A673 (cell line): ENCODE results near the gene C17orf67. TPM values are rescaled to one million over a fixed set of nuclear protein-coding genes. Genes with fewer than 3 reads are reported as not detected.

ENCODE experiments used
- BruUV-seq: library from RNA; stranded (reverse); fragments of 400-500 nt; replicated peaks from 2 replicates; lab custom pipeline; 2021; lab: Mats Ljungman, UMichigan
- CTCF ChIA-PET: fragments of 300-600 bp; sonication (Branson Sonifier 250); formaldehyde crosslinking; loops from one replicate; lab custom pipeline; 2022; ENCODE audit warnings: antibody characterized with exemption; lab: Charles Lee
- POLR2A ChIA-PET: fragments of 300-600 bp; sonication (Branson Sonifier 250); formaldehyde crosslinking; loops from one replicate; lab custom pipeline; 2022; ENCODE audit warnings: antibody characterized with exemption; ENCODE audit not compliant: low non-redundant PET; lab: Charles Lee
- DNase-seq: peaks from one replicate; pipeline ENCODE4 v3.0.0-alpha.2; 2015; ENCODE audit warnings: low spot score
- H3K27ac ChIP-seq: fragments of 200-600 bp; sonication (generic); 2 replicates; pipeline ENCODE4 v1.5.1; 2016; ENCODE audit warnings: mixed run types, low read depth, mild to moderate bottlenecking, mixed read lengths, antibody characterized with exemption, low read length; ENCODE audit not compliant: poor library complexity, severe bottlenecking
- H3K27me3 ChIP-seq: fragments of 200-600 bp; sonication (generic); replicated peaks from 2 replicates; pipeline ENCODE4 v1.6.1; 2017; ENCODE audit warnings: mixed run types, low read depth, mild to moderate bottlenecking, mixed read lengths, antibody characterized with exemption, low read length; ENCODE audit not compliant: insufficient read depth, poor library complexity
- H3K36me3 ChIP-seq: fragments of 200-600 bp; sonication (generic); 2 replicates; pipeline ENCODE4 v1.6.1; 2016; ENCODE audit warnings: mixed run types, mild to moderate bottlenecking, mixed read lengths, antibody characterized with exemption, low read length; ENCODE audit not compliant: insufficient read depth, poor library complexity, severe bottlenecking
- H3K4me1 ChIP-seq: fragments of 200-600 bp; sonication (generic); 2 replicates; pipeline ENCODE4 v1.6.1; 2017; ENCODE audit warnings: mixed run types, mild to moderate bottlenecking, mixed read lengths, antibody characterized with exemption, low read length; ENCODE audit not compliant: insufficient read depth, poor library complexity, severe bottlenecking
- H3K4me3 ChIP-seq: fragments of 200-600 bp; sonication (generic); 2 replicates; pipeline ENCODE4 v1.5.1; 2016; ENCODE audit warnings: low read depth, mixed run types, mild to moderate bottlenecking, mixed read lengths, low read length; ENCODE audit not compliant: poor library complexity, severe bottlenecking
- H3K9me3 ChIP-seq: fragments of 200-600 bp; sonication (generic); 2 replicates; pipeline ENCODE4 v1.6.1; 2016; ENCODE audit warnings: mixed run types, low read depth, mild to moderate bottlenecking, mixed read lengths, antibody characterized with exemption, low read length; ENCODE audit not compliant: poor library complexity, severe bottlenecking
- EZH2 ChIP-seq: fragments of 200-600 bp; sonication (generic); IDR thresholded peaks from 2 replicates; pipeline ENCODE4 v1.6.1; 2017; ENCODE audit warnings: borderline replicate concordance, low read depth, mild to moderate bottlenecking, mixed read lengths, antibody characterized with exemption, low read length; ENCODE audit not compliant: poor library complexity, severe bottlenecking
- intact Hi-C: fragments of 100-400 bp; cut with micrococcal nuclease; formaldehyde crosslinking; loops from one replicate; pipeline ENCODE4 v1.10.0; 2022; ENCODE audit not compliant: unreplicated experiment
- total RNA-seq: library from RNA; stranded (reverse); gene quantifications from 2 replicates; pipeline ENCODE4 v1.2.3, GENCODE V29; 2021
- TF ChIP-seq, protein P1 (sequence below): fragments of 300-800, 200-600 bp; sonication (generic); conservative IDR thresholded peaks from 2 replicates; pipeline ENCODE4 v1.5.1; 2017; ENCODE audit warnings: low read depth, mild to moderate bottlenecking, antibody characterized with exemption, low read length, moderate library complexity, mixed read lengths

The C17orf67 gene
- total RNA-seq, 1 experiment from 2014 or later, result 2.7 TPM

DNA sequence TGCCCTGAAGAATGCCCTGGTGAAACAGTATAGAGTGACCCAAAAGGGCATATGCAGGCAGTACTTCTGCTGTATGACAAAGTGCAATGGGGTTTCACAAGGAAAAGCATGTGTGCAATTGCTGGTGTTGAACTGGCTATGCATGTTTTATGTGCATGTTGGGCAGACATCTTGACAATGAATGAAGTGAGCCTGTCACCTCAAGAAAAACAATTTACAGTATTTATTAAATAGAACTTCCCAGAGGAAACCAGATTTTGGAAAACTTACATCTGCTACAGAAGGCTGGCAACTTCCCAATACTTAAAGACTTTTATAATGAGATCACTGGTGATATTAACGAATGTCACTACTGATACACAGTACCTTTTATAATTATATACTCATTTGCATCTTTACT, 30.6 kb downstream of the C17orf67 start:
- no peak for TF ChIP-seq EZH2
- TF ChIP-seq, protein P1, sequence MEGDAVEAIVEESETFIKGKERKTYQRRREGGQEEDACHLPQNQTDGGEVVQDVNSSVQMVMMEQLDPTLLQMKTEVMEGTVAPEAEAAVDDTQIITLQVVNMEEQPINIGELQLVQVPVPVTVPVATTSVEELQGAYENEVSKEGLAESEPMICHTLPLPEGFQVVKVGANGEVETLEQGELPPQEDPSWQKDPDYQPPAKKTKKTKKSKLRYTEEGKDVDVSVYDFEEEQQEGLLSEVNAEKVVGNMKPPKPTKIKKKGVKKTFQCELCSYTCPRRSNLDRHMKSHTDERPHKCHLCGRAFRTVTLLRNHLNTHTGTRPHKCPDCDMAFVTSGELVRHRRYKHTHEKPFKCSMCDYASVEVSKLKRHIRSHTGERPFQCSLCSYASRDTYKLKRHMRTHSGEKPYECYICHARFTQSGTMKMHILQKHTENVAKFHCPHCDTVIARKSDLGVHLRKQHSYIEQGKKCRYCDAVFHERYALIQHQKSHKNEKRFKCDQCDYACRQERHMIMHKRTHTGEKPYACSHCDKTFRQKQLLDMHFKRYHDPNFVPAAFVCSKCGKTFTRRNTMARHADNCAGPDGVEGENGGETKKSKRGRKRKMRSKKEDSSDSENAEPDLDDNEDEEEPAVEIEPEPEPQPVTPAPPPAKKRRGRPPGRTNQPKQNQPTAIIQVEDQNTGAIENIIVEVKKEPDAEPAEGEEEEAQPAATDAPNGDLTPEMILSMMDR, result no peak
- CTCF ChIA-PET, result no interaction called here
- intact Hi-C loops, result no loop called here
- Histone ChIP-seq H3K27ac (no peak overlapping the region), H3K36me3 (no peaks in the 10 kb centered on the region), H3K27me3 (no peaks in the 10 kb centered on the region), H3K9me3 (no peaks in the 10 kb centered on the region), H3K4me3 (no peak overlapping the region), H3K4me1 (no peaks in the 10 kb centered on the region)
- no peak for DNase-seq
- POLR2A ChIA-PET, result no interaction called here
- no TSS peak for BruUV-seq

GRCh38 chr17:56801459-56802178, 32.1 kb downstream of the C17orf67 start:
- CTCF ChIA-PET, result no interaction called here

DNA sequence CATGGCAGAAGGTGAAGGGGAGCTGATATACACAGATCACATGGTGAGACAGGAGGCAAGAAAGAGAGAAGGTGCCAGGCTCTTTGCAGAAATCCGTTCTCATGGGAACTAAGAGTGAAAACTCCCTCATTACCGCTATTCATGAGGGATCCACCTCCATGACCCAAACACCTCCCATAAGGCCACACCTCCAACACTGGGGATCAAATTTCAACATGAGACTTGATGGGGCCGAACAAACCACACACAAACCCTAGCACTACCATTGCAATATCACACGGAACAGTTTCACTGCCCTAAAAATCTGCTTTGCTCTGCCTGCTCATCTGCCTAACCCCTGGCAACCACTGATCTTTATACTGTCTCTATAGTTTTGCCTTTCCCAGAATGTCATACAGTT, 34.8 kb downstream of the C17orf67 start:
- TF ChIP-seq EZH2, result no peak
- TF ChIP-seq, protein P1, result no peak
- H3K27me3 ChIP-seq, result no peaks in the 10 kb centered on the region
- POLR2A ChIA-PET, result no interaction called here
- H3K4me1 ChIP-seq, result no peaks in the 10 kb centered on the region
- intact Hi-C loops, result no loop called here
- peak; percentile 70 for DNase-seq
- H3K27ac ChIP-seq, result no peak overlapping the region
- no peak overlapping the region for H3K4me3 ChIP-seq
- CTCF ChIA-PET, result no interaction called here
- no peaks in the 10 kb centered on the region for H3K36me3 ChIP-seq
- BruUV-seq, result no TSS peak
- no peaks in the 10 kb centered on the region for H3K9me3 ChIP-seq

More at GRCh38 chr17:56801459-56802178, 32.1 kb downstream of the C17orf67 start:
- no peaks in the 10 kb centered on the region for H3K9me3 ChIP-seq
- TF ChIP-seq EZH2, result no peak
- TF ChIP-seq, protein P1, result no peak
- no TSS peak for BruUV-seq
- H3K4me3 ChIP-seq, result no peak overlapping the region
- POLR2A ChIA-PET, result no interaction called here
- no peak for DNase-seq
- intact Hi-C loops, result no loop called here
- H3K4me1 ChIP-seq, result no peaks in the 10 kb centered on the region
- H3K36me3 ChIP-seq, result no peaks in the 10 kb centered on the region
- H3K27me3 ChIP-seq, result no peaks in the 10 kb centered on the region
- H3K27ac ChIP-seq, result no peak overlapping the region
